IMR-90 (cell line): ENCODE results near the gene GRHL3. TPM values are rescaled to one million over a fixed set of nuclear protein-coding genes. Genes with fewer than 3 reads are reported as not detected.

Source experiments
- ATAC-seq: fragments of 200-7000 bp; cut with Tn5 transposase; 2 replicates; pipeline ENCODE4 v1.9.1; 2020; ENCODE audit warnings: low read depth, mild to moderate bottlenecking, moderate library complexity
- BruUV-seq: library from RNA; stranded (reverse); fragments of 400-500 nt; replicated peaks from 2 replicates; lab custom pipeline; 2021; lab: Mats Ljungman, UMichigan
- CTCF ChIA-PET: fragments of 300-600 bp; formaldehyde crosslinking; extraction: SDS; loops from one replicate; lab custom pipeline; 2021; ENCODE audit warnings: antibody characterized with exemption; lab: Yijun Ruan, JAX
- POLR2A ChIA-PET: fragments of 300-600 bp; sonication (Branson Sonifier 250); formaldehyde crosslinking; loops from one replicate; lab custom pipeline; 2022; ENCODE audit warnings: antibody characterized with exemption; ENCODE audit not compliant: unreplicated experiment; lab: Charles Lee
- DNase-seq: peaks from one replicate; pipeline ENCODE4 v3.0.0; 2013
- H2AFZ ChIP-seq: replicated peaks from 2 replicates; pipeline ENCODE3; 2013; ENCODE audit warnings: low read length, mild to moderate bottlenecking; ENCODE audit not compliant: poor library complexity
- H2AK5ac ChIP-seq: 2 replicates; pipeline ENCODE4 v1.6.1; 2013; ENCODE audit warnings: low read depth, low read length, inconsistent platforms
- H2AK9ac ChIP-seq: replicated peaks from 2 replicates; pipeline ENCODE3; 2013; ENCODE audit warnings: mild to moderate bottlenecking, low read depth, low read length, moderate library complexity; ENCODE audit not compliant: poor library complexity
- H2BK120ac ChIP-seq: 2 replicates; pipeline ENCODE4 v1.6.1; 2013; ENCODE audit warnings: low read depth, low read length, inconsistent platforms
- H2BK15ac ChIP-seq: 3 replicates; pipeline ENCODE4 v1.6.1; 2013; ENCODE audit warnings: low read depth, low read length, inconsistent platforms
- H2BK20ac ChIP-seq: 2 replicates; pipeline ENCODE4 v1.6.1; 2013; ENCODE audit warnings: low read depth, mild to moderate bottlenecking, inconsistent platforms, low read length, moderate library complexity
- H2BK5ac ChIP-seq: 2 replicates; pipeline ENCODE4 v1.6.1; 2013; ENCODE audit warnings: mild to moderate bottlenecking, low read depth, low read length, inconsistent platforms; ENCODE audit not compliant: poor library complexity, severe bottlenecking
- H3K14ac ChIP-seq: replicated peaks from 2 replicates; pipeline ENCODE4 v1.6.1; 2013; ENCODE audit warnings: low read depth, low read length, inconsistent platforms
- H3K18ac ChIP-seq: 2 replicates; pipeline ENCODE4 v1.6.1; 2013; ENCODE audit warnings: low read depth, low read length, control low read depth
- H3K23ac ChIP-seq: 2 replicates; pipeline ENCODE4 v1.6.1; 2013; ENCODE audit warnings: low read depth, low read length, inconsistent platforms
- H3K27ac ChIP-seq: 2 replicates; pipeline ENCODE4 v1.5.1; 2013; ENCODE audit warnings: mild to moderate bottlenecking, control low read depth, low read length; ENCODE audit not compliant: insufficient read depth
- H3K27me3 ChIP-seq: 2 replicates; pipeline ENCODE4 v1.6.1; 2013; ENCODE audit warnings: low read length; ENCODE audit not compliant: control insufficient read depth, insufficient read depth
- H3K36me3 ChIP-seq: 2 replicates; pipeline ENCODE4 v1.6.1; 2013; ENCODE audit warnings: low read length, mixed read lengths; ENCODE audit not compliant: control insufficient read depth, insufficient read depth
- H3K4ac ChIP-seq: 2 replicates; pipeline ENCODE4 v1.6.1; 2013; ENCODE audit warnings: low read depth, low read length, inconsistent platforms
- H3K4me1 ChIP-seq: 2 replicates; pipeline ENCODE4 v1.6.1; 2013; ENCODE audit warnings: low read length, mixed read lengths; ENCODE audit not compliant: control insufficient read depth, insufficient read depth
- H3K4me2 ChIP-seq: 2 replicates; pipeline ENCODE4 v1.6.1; 2013; ENCODE audit warnings: low read depth, mild to moderate bottlenecking, control low read depth, low read length, moderate library complexity
- H3K4me3 ChIP-seq: 2 replicates; pipeline ENCODE4 v1.5.1; 2013; ENCODE audit warnings: low read depth, mild to moderate bottlenecking, control low read depth, low read length, moderate library complexity; ENCODE audit not compliant: insufficient read depth
- H3K56ac ChIP-seq: 2 replicates; pipeline ENCODE4 v1.6.1; 2013; ENCODE audit warnings: low read length, inconsistent platforms; ENCODE audit not compliant: insufficient read depth; ENCODE audit errors: extremely low read depth
- H3K79me1 ChIP-seq, 2 experiments: 2 replicates each; pipeline ENCODE4 v1.6.1; 2013; ENCODE audit warnings: low read length in 2 of 2, inconsistent platforms in 1 of 2, low read depth in 1 of 2
- H3K9ac ChIP-seq: 2 replicates; pipeline ENCODE4 v1.6.1; 2013; ENCODE audit warnings: low read depth, low read length, control low read depth
- H3K9me1 ChIP-seq: 2 replicates; pipeline ENCODE4 v1.6.1; 2013; ENCODE audit warnings: low read length, inconsistent platforms; ENCODE audit not compliant: insufficient read depth
- H3K9me3 ChIP-seq: 2 replicates; pipeline ENCODE4 v1.6.1; 2013; ENCODE audit warnings: low read length; ENCODE audit not compliant: control insufficient read depth, insufficient read depth
- H4K20me1 ChIP-seq: 2 replicates; pipeline ENCODE4 v1.6.1; 2013; ENCODE audit warnings: low read length, inconsistent platforms; ENCODE audit not compliant: insufficient read depth
- H4K5ac ChIP-seq: 2 replicates; pipeline ENCODE4 v1.6.1; 2013; ENCODE audit warnings: mild to moderate bottlenecking, low read depth, low read length, control low read depth
- H4K8ac ChIP-seq, 2 experiments: 2 replicates each; pipeline ENCODE4 v1.6.1; 2013; ENCODE audit warnings: low read depth in 2 of 2, low read length in 2 of 2, control low read depth in 1 of 2, inconsistent platforms in 1 of 2
- H4K91ac ChIP-seq: 2 replicates; pipeline ENCODE4 v1.6.1; 2013; ENCODE audit warnings: low read depth, low read length, inconsistent platforms; ENCODE audit not compliant: insufficient read depth
- BHLHE40 ChIP-seq: fragments of 150-350 bp; IDR thresholded peaks from 2 replicates; pipeline ENCODE4 v1.6.1; 2016; ENCODE audit warnings: mild to moderate bottlenecking, low read depth, low read length
- CTCF ChIP-seq: conservative IDR thresholded peaks from 2 replicates; pipeline ENCODE4 v1.5.1; 2012; ENCODE audit warnings: mild to moderate bottlenecking, low read depth, low read length, improper control_type of control experiment
- ELK1 ChIP-seq: fragments of 150-350 bp; IDR thresholded peaks from 2 replicates; pipeline ENCODE4 v1.6.1; 2016; ENCODE audit warnings: low read depth, mild to moderate bottlenecking, low read length, moderate library complexity, borderline replicate concordance
- MAFK ChIP-seq: IDR thresholded peaks from 2 replicates; pipeline ENCODE4 v1.6.1; 2012; ENCODE audit warnings: low read depth, low read length, improper control_type of control experiment
- MAZ ChIP-seq: IDR thresholded peaks from 2 replicates; pipeline ENCODE4 v1.6.1; 2012; ENCODE audit warnings: low read depth, mild to moderate bottlenecking, low read length, improper control_type of control experiment, moderate library complexity, borderline replicate concordance
- MXI1 ChIP-seq: IDR thresholded peaks from 2 replicates; pipeline ENCODE4 v1.6.1; 2012; ENCODE audit warnings: low read depth, mild to moderate bottlenecking, low read length, moderate library complexity, borderline replicate concordance
- RAD21 ChIP-seq: IDR thresholded peaks from 2 replicates; pipeline ENCODE4 v1.6.1; 2012; ENCODE audit warnings: low read length, improper control_type of control experiment
- RFX5 ChIP-seq: IDR thresholded peaks from 2 replicates; pipeline ENCODE4 v1.8.0; 2012; ENCODE audit warnings: low read depth, mild to moderate bottlenecking, low read length, moderate library complexity
- SMC3 ChIP-seq: fragments of 150-350 bp; IDR thresholded peaks from 2 replicates; pipeline ENCODE4 v1.6.1; 2016; ENCODE audit warnings: low read depth, mild to moderate bottlenecking, antibody characterized with exemption, low read length, moderate library complexity
- WGBS, 2 experiments: methylation state at CpG; one replicate each; pipeline versions ENCODE4 v1.1.5 to v1.1.7; 2013; ENCODE audit warnings: missing lambda C conversion rate in 2 of 2; ENCODE audit not compliant: insufficient read length in 1 of 2; ENCODE audit errors: extremely low coverage in 2 of 2; 5-methylcytosine and 5-hydroxymethylcytosine counted together
- dilution Hi-C: fragments of 300-500 bp; cut with HindIII; formaldehyde crosslinking; loops from one replicate; pipeline ENCODE4 v1.14.3; 2018; ENCODE audit warnings: low sequenced_read_pairs; ENCODE audit not compliant: unreplicated experiment
- in situ Hi-C: fragments of 300-500 bp; cut with MboI; formaldehyde crosslinking; loops from 3 replicates; pipeline ENCODE4 v1.14.3; 2019; ENCODE audit warnings: low sequenced_read_pairs, inconsistent platforms, mixed read lengths
- intact Hi-C: fragments of 100-400 bp; cut with micrococcal nuclease; formaldehyde crosslinking; loops from 2 replicates; pipeline ENCODE4 v1.10.0; 2022
- polyA plus RNA-seq, 3 experiments: library from polyadenylated mRNA; depleted of rRNA; stranded (reverse); fragments of >200 nt; gene quantifications; 2 replicates each; pipeline ENCODE4 v1.2.3, GENCODE V29; 2012; ENCODE audit warnings: low replicate concordance in 1 of 3
- total RNA-seq: library from RNA; depleted of rRNA; stranded (reverse); fragments of >200 nt; gene quantifications from 2 replicates; pipeline ENCODE4 v1.2.3, GENCODE V29; 2012

The GRHL3 gene
- total and polyA plus RNA-seq, 2 of the 4 experiments (the other 2 are of a cell fraction): not detected

- WGBS, 2 experiments: no CpG with 5 or more reads among the region's 4 CpGs
- Histone ChIP-seq H3K4ac (no peak overlapping the region), H4K91ac (no peak overlapping the region), H3K14ac (no peak overlapping the region), H3K9ac (no peak overlapping the region), H3K4me3 (no peak overlapping the region), H2BK15ac (no peak overlapping the region), H2AK9ac (no peak overlapping the region), H4K20me1 (no peaks in the 10 kb centered on the region), H2AK5ac (no peak overlapping the region), H3K27ac (no peak overlapping the region), H3K9me3 (no peaks in the 10 kb centered on the region), H2BK120ac (no peak overlapping the region), H2BK20ac (no peak overlapping the region), H3K23ac (no peak overlapping the region), H3K4me2 (no peak overlapping the region), H3K56ac (no peak overlapping the region), H3K18ac (no peak overlapping the region), H2BK5ac (no peak overlapping the region), H3K79me1 (no peaks in the 10 kb centered on the region), H4K5ac (no peak overlapping the region), H3K9me1 (no peaks in the 10 kb centered on the region), H3K4me1 (peaks cover 6% of the 10 kb centered on the region), H3K27me3 (peaks cover 42% of the 10 kb centered on the region), H3K36me3 (no peaks in the 10 kb centered on the region), H2AFZ (no peak overlapping the region), H4K8ac (no peak overlapping the region)
- dilution Hi-C loops: no loop called here
- no TSS peak for BruUV-seq
- CTCF ChIA-PET: interaction anchor here (0.8 kb wide), 1 partner anchor 87 kb away, joined by 4 read pairs; no protein-coding TSS in a partner anchor
- in situ Hi-C loops: no loop called here
- no peak for ATAC-seq
- no peak for DNase-seq
- POLR2A ChIA-PET: no interaction called here
- no peak for TF ChIP-seq MAZ
- no peak for TF ChIP-seq SMC3
- no peak for TF ChIP-seq MAFK
- no peak for TF ChIP-seq CTCF
- TF ChIP-seq ELK1: no peak
- no peak for TF ChIP-seq MXI1
- no peak for TF ChIP-seq RFX5
- TF ChIP-seq BHLHE40: no peak
- TF ChIP-seq RAD21: no peak
- intact Hi-C loops: no loop called here
Observed at GRCh38 chr1:24303600-24303999, 15.6 kb upstream of the GRHL3 start.
